Subcutaneous abdominal adipose tissue (tissue), 5 donors: Measurements from ENCODE around the gene CYP24A1.

Experiments
- H3K27ac ChIP-seq: one replicate; pipeline ENCODE4 v1.7.0; 2013; ENCODE audit warnings: low read depth, mild to moderate bottlenecking, inconsistent platforms, low read length, moderate library complexity
- H3K27me3 ChIP-seq, 5 donors: one replicate each; pipeline ENCODE4 v1.7.0; 2013; ENCODE audit warnings: low read length in 5 of 5, inconsistent platforms in 1 of 5; ENCODE audit not compliant: control insufficient read depth in 5 of 5, insufficient read depth in 4 of 5
- H3K36me3 ChIP-seq, 5 donors: one replicate each; pipeline ENCODE4 v1.7.0; 2013; ENCODE audit warnings: low read length in 5 of 5; ENCODE audit not compliant: control insufficient read depth in 5 of 5, insufficient read depth in 5 of 5
- H3K4me1 ChIP-seq, 5 donors: one replicate each; pipeline ENCODE4 v1.7.0; 2013; ENCODE audit warnings: low read length in 5 of 5, mild to moderate bottlenecking in 3 of 5, moderate library complexity in 1 of 5; ENCODE audit not compliant: control insufficient read depth in 5 of 5, insufficient read depth in 5 of 5
- H3K4me3 ChIP-seq, 5 donors: one replicate each; pipeline ENCODE4 v1.7.0; 2013; ENCODE audit warnings: low read length in 5 of 5, low read depth in 1 of 5
- H3K9ac ChIP-seq, 5 donors: one replicate each; pipeline ENCODE4 v1.7.0; 2013; ENCODE audit warnings: low read length in 5 of 5, mild to moderate bottlenecking in 4 of 5, moderate library complexity in 3 of 5
- H3K9me3 ChIP-seq, 5 donors: one replicate each; pipeline ENCODE4 v1.7.0; 2013; ENCODE audit warnings: low read length in 5 of 5; ENCODE audit not compliant: control insufficient read depth in 5 of 5
- donor health status: healthy.
- donor health status: healthy.
- donor health status: healthy.
- donor health status: healthy.
- donor health status: healthy.

The CYP24A1 gene

DNA sequence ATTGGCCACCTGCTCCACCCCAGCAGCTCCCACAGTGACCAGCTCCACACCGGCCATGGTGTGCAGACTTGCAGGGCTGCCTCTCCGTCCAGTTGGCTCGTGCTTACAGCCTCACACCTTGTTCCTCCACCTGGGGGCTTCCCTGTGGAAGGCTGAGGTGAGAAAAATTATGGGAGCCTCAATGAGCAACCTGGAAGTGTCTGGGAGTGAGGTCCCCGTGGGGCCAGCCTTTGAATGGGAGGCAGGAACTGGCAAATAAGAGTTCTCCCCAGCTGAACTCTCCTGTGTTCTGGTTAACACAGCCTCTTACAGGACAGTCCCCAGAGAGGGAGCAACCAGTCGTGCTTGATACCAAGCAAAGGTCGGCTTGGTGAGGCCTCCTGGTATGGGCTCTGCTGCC, 30.3 kb upstream of the CYP24A1 start:
- no peaks in the 10 kb centered on the region for H3K27me3 ChIP-seq
- H3K9me3 ChIP-seq, result no peaks in the 10 kb centered on the region
- H3K4me3 ChIP-seq, result no peak overlapping the region
- H3K4me1 ChIP-seq, result peaks cover 0 to 14% (median 10%) of the 10 kb centered on the region in 5 donors
- no peak overlapping the region for H3K9ac ChIP-seq
- no peaks in the 10 kb centered on the region for H3K36me3 ChIP-seq
- H3K27ac ChIP-seq, result no peak overlapping the region

DNA sequence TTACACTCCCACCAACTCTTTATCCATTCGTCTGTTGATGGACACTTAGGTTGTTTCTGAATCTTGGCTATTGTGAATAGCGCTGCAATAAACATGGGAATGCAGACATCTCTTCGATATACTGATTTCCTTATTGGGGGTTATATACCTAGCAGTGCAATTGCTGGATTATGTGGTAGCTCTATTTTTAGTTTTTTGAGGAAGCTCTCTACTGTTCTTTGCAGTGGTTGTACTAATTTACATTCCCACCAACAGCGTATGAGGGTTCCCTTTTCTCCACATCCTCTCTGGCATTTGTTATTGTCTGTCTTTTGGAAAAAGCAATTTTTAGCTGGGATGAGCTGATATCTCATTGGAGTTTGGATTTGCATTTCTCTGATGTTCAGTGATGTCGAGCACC, 29.5 kb upstream of the CYP24A1 start:
- no peak overlapping the region for H3K9ac ChIP-seq
- H3K9me3 ChIP-seq, result no peaks in the 10 kb centered on the region
- H3K27ac ChIP-seq, result no peak overlapping the region
- H3K4me1 ChIP-seq, result peaks cover 0 to 6% (median 2%) of the 10 kb centered on the region in 5 donors
- H3K36me3 ChIP-seq, result no peaks in the 10 kb centered on the region
- no peaks in the 10 kb centered on the region for H3K27me3 ChIP-seq
- no peak overlapping the region for H3K4me3 ChIP-seq

DNA sequence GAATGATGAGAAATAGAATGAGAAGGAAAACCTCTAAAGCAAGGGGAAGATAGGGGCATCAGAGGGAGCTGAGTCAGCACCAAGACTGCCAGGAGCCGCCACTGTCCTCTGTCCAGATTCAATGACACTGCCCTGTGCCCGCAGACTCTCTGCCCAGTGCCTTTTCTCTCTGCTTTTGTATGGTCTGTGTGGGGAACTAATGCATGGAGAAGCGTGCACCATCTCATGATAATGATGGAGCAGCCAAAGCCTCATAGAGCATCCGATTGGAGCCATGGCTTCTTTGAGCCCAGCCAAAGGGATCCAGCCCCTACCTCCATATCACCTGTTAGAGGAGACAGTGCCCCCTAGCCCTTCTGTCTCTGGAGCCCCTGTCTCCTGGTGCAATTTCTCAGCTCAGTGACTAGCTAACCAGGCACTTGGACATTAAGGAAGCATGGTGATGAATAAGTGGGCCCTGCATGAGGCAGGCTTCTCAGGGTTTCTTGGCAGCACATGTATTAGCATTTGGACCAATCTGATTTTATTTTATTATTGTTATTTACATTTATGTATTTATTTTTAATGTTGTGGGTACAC, 27.6 kb upstream of the CYP24A1 start:
- Histone ChIP-seq H3K4me3 (no peak overlapping the region), H3K27ac (no peak overlapping the region), H3K36me3 (no peaks in the 10 kb centered on the region), H3K9me3 (no peaks in the 10 kb centered on the region), H3K27me3 (no peaks in the 10 kb centered on the region), H3K4me1 (no peaks in the 10 kb centered on the region), H3K9ac (no peak overlapping the region)

DNA sequence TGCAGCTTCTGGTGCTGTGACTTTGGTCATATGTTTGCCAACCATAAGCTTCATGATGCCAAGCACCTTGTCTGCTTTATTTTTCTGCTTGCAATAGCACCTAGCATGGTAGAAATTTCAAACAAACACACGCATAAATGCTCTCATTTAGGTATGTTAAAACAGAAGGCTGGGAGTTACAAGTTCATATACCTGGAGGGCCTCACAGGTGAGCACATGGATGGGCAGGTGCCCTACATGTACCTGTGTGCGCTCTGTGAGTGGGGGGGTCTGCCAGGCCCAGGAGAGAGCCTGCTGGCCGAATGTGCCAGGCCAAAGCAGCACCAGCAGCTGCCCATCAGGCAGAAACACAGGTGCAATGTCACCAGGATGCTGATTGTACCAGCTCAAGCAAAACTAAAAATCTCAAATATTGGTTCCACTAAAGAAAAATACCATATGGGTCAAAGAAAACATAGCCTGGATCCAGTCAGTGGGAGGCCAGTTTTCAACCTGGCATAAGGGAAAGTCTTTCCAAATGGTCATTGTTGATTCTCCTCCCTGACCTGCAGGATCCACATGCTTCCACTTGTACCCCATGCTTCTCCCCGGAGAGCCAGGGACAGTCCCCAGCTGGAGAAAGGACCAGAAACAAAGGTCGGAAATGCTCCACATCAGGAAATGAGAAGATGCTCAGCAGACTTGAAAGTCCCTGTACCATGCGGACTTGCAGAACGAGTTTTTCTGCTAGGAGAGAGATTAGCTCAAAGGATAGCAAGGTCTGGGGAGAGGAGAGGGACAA, 26.9 kb upstream of the CYP24A1 start:
- Histone ChIP-seq H3K36me3 (no peaks in the 10 kb centered on the region), H3K9ac (no peak overlapping the region), H3K27ac (no peak overlapping the region), H3K4me3 (no peak overlapping the region), H3K27me3 (no peaks in the 10 kb centered on the region), H3K9me3 (no peaks in the 10 kb centered on the region), H3K4me1 (no peaks in the 10 kb centered on the region)

DNA sequence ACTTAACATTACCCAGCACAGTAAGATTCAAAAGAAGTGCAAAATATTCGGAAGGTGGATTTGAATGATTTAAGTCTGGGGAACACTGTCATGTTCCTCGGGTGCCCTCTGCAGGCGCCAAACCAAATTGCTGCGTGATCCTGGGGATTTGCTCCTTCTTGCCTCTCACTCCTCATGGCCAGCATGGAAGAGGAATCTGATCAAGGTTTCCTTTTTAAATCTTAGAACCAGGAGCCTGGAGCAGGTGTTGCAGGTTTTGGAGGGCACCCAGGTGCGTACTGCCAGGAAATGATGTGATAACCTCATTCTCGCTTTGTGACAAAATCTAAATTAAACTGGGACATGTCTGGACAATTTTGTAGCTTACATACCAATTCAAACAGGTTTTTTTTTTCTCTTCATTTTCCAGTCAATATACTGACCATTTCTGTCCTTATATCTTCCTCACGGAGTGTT, 26.0 kb upstream of the CYP24A1 start:
- Histone ChIP-seq H3K4me3 (no peak overlapping the region), H3K27ac (no peak overlapping the region), H3K27me3 (peaks cover 0 to 5% (median 0%) of the 10 kb centered on the region in 5 donors), H3K4me1 (no peaks in the 10 kb centered on the region), H3K9ac (no peak overlapping the region), H3K9me3 (no peaks in the 10 kb centered on the region), H3K36me3 (no peaks in the 10 kb centered on the region)

DNA sequence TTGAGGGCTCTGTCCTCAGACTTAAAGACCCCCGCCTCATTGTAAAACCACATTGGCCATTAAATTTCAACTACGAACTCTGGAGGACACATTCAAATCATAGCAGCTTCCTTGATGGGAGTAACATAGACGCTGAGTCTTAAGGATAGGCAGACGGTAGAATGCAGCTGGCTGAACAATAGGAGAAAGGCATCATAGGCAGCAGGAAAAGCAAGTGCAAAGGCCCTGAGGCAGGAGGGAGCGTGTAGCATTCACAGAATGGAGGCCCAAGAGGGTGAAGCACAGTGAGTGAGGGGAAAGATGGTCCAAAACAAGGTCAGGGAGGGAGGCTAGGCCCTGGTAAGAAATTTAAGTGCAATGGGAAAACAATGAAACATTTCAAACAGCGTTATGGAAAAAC, 25.5 kb upstream of the CYP24A1 start:
- H3K27ac ChIP-seq, result no peak overlapping the region
- no peak overlapping the region for H3K9ac ChIP-seq
- H3K4me1 ChIP-seq, result no peaks in the 10 kb centered on the region
- no peaks in the 10 kb centered on the region for H3K9me3 ChIP-seq
- no peaks in the 10 kb centered on the region for H3K36me3 ChIP-seq
- H3K27me3 ChIP-seq, result peaks cover 0 to 5% (median 0%) of the 10 kb centered on the region in 5 donors
- H3K4me3 ChIP-seq, result no peak overlapping the region

DNA sequence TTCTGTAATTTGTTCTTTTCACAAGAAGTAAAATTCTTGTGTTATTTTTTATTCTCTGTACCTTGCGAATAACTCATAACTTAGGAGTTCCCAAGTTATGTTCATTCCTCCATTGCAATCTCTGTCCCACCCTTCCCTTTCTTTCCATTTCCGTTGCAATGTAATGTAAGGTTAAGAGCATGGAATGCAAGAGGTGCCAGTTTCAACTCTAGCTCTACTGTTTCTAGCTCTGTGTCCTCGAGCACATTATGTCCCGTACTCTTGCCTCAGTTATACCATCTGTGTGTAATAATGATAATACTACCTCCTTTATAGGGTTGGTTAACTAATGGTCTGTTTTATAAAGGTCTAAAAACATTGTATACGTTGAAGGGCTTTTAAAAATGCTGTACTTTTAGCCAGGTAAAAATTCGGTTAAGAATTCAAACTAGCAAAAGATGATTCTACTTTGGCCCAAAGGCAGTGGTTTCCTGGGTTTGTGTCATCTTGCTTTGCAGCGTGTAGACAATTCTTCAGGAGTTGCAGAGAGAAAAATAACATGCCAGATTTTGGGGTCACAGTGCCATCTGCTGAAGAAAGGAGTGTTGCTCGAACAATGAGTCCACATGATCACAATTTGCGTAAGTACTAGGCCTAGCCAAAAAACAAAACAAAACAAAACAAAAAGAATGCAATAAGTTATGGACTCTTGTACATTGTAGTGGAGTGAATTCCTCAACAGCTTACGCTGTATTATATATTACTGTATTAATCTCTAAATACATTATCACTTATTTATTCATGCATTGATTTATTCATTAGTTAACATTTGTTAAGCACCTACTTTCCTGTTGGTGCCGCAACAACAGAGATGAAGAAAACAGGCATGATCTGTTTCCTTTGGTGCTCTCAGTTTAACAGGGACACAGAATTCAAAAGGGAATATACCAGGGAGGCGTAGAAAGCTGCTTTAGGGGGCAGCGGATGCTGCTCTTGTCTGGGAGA, 24.1 kb upstream of the CYP24A1 start:
- Histone ChIP-seq H3K4me1 (peaks cover 0 to 3% (median 0%) of the 10 kb centered on the region in 5 donors), H3K36me3 (no peaks in the 10 kb centered on the region), H3K4me3 (no peak overlapping the region), H3K27me3 (peaks cover 0 to 5% (median under 1%) of the 10 kb centered on the region in 5 donors), H3K27ac (no peak overlapping the region), H3K9me3 (no peaks in the 10 kb centered on the region), H3K9ac (no peak overlapping the region)

DNA sequence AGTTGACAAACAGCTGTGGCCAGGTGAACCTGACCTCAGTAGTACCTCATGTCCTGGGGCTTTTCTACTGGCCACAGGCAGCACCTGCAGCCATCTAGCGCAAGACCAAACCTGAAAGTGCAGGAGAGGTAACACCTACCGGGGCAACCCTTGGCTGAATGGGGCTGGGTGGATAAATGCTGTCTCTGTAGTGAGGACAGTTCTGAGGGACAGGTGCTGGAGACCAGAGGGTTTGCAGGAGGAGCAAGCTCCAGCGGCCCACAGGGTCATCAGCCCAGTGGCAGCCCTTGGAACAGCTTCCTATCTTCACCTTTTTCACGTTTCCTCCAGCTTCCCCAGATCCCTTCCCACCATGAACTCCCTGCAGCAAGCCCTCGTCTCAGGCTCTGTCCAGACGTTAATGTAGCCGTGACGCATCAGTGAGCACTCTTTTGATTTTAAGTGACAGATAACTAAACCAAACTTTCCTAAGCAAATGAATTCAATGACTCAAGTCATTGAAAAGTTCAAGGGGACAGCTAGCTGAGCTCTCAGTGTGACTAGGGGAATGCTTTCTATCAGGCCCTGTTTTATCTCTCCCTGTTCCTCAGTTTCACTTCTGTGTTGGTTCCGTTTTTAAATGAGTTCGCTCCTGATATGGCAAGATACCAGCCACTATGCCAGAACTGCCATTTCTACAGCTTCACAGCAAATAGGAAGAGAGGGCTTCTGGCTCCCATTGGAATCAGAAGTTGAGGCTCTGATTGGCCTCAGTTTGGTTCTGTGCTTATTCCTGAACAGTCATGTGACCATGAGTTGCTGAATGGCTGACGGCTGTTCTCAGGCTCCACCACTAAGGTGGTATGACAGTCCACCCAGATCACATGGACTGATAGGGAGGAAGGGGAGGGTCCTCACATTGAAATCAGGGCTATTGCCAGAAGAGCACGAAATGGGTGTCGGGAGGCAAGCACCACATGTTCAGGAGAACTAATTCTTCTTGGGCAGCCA, 22.0 kb upstream of the CYP24A1 start:
- no peaks in the 10 kb centered on the region for H3K9me3 ChIP-seq
- H3K4me1 ChIP-seq, result peaks cover 0 to 3% (median 0%) of the 10 kb centered on the region in 5 donors
- peaks cover 0 to 8% (median 4%) of the 10 kb centered on the region in 5 donors for H3K27me3 ChIP-seq
- H3K27ac ChIP-seq, result no peak overlapping the region
- no peak overlapping the region for H3K9ac ChIP-seq
- H3K4me3 ChIP-seq, result no peak overlapping the region
- no peaks in the 10 kb centered on the region for H3K36me3 ChIP-seq

DNA sequence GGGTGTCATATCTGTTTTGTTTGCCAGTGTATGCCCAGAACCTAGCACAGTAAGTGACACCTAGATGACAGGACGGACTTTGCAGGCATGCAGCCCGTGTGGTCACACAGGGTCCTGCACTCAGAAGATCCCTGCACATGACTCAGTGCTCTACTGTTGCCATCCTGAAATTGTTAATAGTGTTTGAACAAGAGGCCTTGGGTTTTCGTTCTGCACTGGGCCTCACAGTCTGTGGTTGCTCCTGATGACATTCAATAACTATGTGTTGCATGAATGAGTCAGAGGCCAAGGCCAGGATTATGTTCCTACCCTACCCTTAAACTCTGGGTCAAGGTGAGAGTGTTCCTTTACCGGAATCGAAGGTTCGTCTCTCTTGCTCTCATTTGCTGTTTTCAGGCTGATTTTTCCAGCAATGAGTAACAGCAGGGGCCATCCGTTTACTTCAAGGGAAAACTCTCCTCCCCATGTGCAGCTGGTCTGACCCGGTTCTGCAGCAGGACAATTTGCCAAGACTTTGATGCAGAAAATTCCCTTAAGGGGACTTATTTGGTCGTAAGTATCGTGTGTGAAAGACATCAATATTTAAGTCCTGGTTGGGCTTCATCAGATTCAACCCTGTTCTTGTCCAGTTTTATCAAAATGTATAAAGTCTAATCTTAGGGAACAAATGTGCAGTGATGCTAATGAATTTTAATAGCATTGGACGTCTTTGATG, 21.1 kb upstream of the CYP24A1 start:
- Histone ChIP-seq H3K27me3 (peaks cover 0 to 11% (median 4%) of the 10 kb centered on the region in 5 donors), H3K4me3 (no peak overlapping the region), H3K9me3 (no peaks in the 10 kb centered on the region), H3K36me3 (no peaks in the 10 kb centered on the region), H3K27ac (no peak overlapping the region), H3K9ac (no peak overlapping the region), H3K4me1 (peaks cover 0 to 3% (median 0%) of the 10 kb centered on the region in 5 donors)
